NT2/D1 (cell line): ENCODE data around the gene TUBB3.
"Not testable (repeated sequence)": the region's sequence is repeated elsewhere in the genome, so short reads cannot be mapped to it uniquely, and the experiment has no call there.

Experiments used
- DNase-seq: peaks from one replicate; pipeline ENCODE4 v3.0.0-alpha.2; 2011; ENCODE audit warnings: low read depth, low spot score
- H3K27me3 ChIP-seq: 2 replicates; pipeline ENCODE4 v1.6.0; 2011; ENCODE audit warnings: mild to moderate bottlenecking; ENCODE audit not compliant: insufficient read length, insufficient read depth
- H3K36me3 ChIP-seq: 2 replicates; pipeline ENCODE4 v1.6.1; 2011; ENCODE audit warnings: mild to moderate bottlenecking, low read length, mixed read lengths; ENCODE audit not compliant: insufficient read depth, insufficient read length
- H3K4me1 ChIP-seq: 2 replicates; pipeline ENCODE4 v1.5.1; 2011; ENCODE audit not compliant: insufficient read depth, insufficient read length
- H3K4me3 ChIP-seq: 2 replicates; pipeline ENCODE4 v1.5.1; 2011; ENCODE audit warnings: low read depth; ENCODE audit not compliant: insufficient read length
- H3K9ac ChIP-seq: 2 replicates; pipeline ENCODE4 v1.6.0; 2011; ENCODE audit warnings: low read depth; ENCODE audit not compliant: insufficient read length
- H3K9me3 ChIP-seq: 2 replicates; pipeline ENCODE4 v1.5.1; 2011; ENCODE audit warnings: mild to moderate bottlenecking, low read length; ENCODE audit not compliant: insufficient read depth
- SUZ12 ChIP-seq: IDR thresholded peaks from 2 replicates; pipeline ENCODE4 v1.6.1; 2011; ENCODE audit not compliant: insufficient read length, insufficient read depth; ENCODE audit errors: extremely low read depth
- YY1 ChIP-seq: IDR thresholded peaks from 2 replicates; pipeline ENCODE4 v1.6.1; 2011; ENCODE audit not compliant: insufficient read length, insufficient read depth
- ZNF274 ChIP-seq: IDR thresholded peaks from 2 replicates; pipeline ENCODE4 v1.6.1; 2011; ENCODE audit warnings: mild to moderate bottlenecking, low read depth, low read length

TUBB3 gene

DNA sequence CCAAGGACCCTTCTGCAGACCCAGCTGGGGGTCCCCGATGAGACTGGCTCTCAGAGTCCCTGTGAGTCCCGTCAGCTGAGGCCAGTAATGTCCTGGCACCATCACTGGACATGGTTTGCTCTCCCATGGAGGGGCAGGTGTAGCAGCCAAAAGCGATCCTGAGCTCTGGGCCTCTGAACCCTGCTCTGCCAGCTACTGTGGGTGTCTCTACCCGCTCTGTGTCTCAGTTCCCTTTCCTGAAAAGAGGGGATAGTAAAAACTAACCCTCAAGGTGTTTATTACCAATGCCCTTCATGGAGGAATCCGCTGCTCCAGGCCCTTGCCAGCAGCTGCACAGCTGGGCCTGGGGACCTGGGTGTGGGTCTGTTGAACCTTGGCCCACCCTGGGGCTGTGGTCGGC is 8.8 kb downstream of the TUBB3 start:
- no peak overlapping the region for H3K4me3 ChIP-seq
- peaks cover 87% of the 10 kb centered on the region for H3K36me3 ChIP-seq
- DNase-seq: no peak
- no peaks in the 10 kb centered on the region for H3K9me3 ChIP-seq
- no peak overlapping the region for H3K9ac ChIP-seq
- H3K4me1 ChIP-seq: no peaks in the 10 kb centered on the region
- TF ChIP-seq SUZ12: no peak
- TF ChIP-seq ZNF274: no peak
- TF ChIP-seq YY1: no peak
- H3K27me3 ChIP-seq: no peaks in the 10 kb centered on the region

DNA sequence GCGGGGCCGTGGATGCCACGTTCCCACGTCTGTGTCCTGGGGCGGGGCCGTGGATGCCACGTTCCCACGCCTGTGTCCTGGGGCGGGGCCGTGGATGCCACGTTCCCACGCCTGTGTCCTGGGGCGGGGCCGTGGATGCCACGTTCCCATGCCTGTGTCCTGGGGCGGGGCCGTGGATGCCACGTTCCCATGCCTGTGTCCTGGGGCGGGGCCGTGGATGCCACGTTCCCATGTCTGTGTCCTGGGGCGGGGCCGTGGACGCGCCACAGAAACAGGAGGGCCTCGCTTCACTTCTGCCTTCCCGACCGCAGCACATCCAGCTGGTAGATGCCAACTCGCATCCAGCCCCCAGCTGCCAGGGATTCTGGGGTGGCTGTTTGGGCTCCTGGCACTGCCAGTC is 10.9 kb downstream of the TUBB3 start:
- not testable (repeated sequence) for H3K4me3 ChIP-seq, DNase-seq, H3K27me3 ChIP-seq, H3K9ac ChIP-seq, H3K4me1 ChIP-seq, H3K9me3 ChIP-seq
- peaks cover 74% of the 10 kb centered on the region for H3K36me3 ChIP-seq

- Histone ChIP-seq H3K36me3 (peaks cover 65% of the 10 kb centered on the region), H3K9ac (no peak overlapping the region), H3K4me3 (no peak overlapping the region), H3K27me3 (no peaks in the 10 kb centered on the region), H3K9me3 (no peaks in the 10 kb centered on the region), H3K4me1 (peaks cover 2% of the 10 kb centered on the region)
- no peak for TF ChIP-seq YY1
- no peak for TF ChIP-seq SUZ12
- TF ChIP-seq ZNF274: no peak
- DNase-seq: no peak
Observed at GRCh38 chr16:89934611-89935553, 11.7 kb downstream of the TUBB3 start.

GRCh38 chr16:89935620-89936019 is 12.5 kb downstream of the TUBB3 start:
- H3K36me3 ChIP-seq: peaks cover 60% of the 10 kb centered on the region
- not testable (repeated sequence) for H3K9ac ChIP-seq, H3K4me3 ChIP-seq, H3K27me3 ChIP-seq, H3K4me1 ChIP-seq, DNase-seq, H3K9me3 ChIP-seq

DNA sequence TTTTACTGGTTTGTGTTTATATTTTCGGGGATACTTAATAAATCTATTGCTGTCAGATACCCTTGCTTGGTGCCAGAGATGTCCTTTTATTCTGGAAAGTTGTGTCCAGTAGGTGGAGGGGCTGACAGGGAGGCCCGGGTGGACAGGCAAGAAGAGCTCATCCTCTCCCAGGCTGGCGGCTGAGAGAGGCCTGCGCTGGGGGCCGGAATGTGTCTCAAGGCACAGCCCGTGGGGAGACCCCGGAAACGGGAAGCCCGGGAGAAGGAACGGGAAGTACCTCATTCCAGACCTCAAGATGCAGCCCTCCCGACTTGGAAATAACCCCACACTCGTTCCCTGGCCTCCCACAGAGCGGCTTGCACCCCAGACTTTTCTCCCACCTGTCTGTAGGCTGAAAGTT is 12.9 kb downstream of the TUBB3 start:
- H3K4me3 ChIP-seq: no peak overlapping the region
- H3K9me3 ChIP-seq: no peaks in the 10 kb centered on the region
- H3K27me3 ChIP-seq: no peaks in the 10 kb centered on the region
- H3K4me1 ChIP-seq: peaks cover 2% of the 10 kb centered on the region
- H3K36me3 ChIP-seq: peaks cover 58% of the 10 kb centered on the region
- TF ChIP-seq SUZ12 (no peak), YY1 (no peak), ZNF274 (no peak)
- no peak overlapping the region for H3K9ac ChIP-seq
- DNase-seq: no peak

DNA sequence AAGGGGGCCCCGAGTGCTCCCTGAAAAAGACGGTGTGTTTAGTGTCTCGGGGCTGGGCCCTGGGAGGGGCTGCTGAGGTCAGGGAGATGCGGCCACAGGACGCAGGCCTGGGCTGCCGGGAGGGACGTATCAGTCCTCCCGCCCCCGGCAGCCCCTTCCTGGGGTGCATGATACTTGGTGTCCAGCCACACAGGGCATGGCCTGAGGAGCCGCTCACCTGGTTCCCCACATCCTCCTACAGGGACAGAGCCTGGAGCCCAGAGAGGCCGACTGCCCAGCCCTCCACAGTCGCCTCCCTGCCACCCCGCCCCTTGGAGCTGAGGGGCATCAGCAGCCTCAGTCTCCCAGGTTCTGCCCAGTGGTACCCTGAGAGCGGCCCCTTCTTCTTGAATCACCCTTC is 13.4 kb downstream of the TUBB3 start:
- DNase-seq: no peak
- peaks cover 2% of the 10 kb centered on the region for H3K4me1 ChIP-seq
- no peak overlapping the region for H3K9ac ChIP-seq
- peaks cover 53% of the 10 kb centered on the region for H3K36me3 ChIP-seq
- H3K27me3 ChIP-seq: no peaks in the 10 kb centered on the region
- no peak for TF ChIP-seq SUZ12
- no peak for TF ChIP-seq YY1
- no peak for TF ChIP-seq ZNF274
- no peak overlapping the region for H3K4me3 ChIP-seq
- H3K9me3 ChIP-seq: no peaks in the 10 kb centered on the region

DNA sequence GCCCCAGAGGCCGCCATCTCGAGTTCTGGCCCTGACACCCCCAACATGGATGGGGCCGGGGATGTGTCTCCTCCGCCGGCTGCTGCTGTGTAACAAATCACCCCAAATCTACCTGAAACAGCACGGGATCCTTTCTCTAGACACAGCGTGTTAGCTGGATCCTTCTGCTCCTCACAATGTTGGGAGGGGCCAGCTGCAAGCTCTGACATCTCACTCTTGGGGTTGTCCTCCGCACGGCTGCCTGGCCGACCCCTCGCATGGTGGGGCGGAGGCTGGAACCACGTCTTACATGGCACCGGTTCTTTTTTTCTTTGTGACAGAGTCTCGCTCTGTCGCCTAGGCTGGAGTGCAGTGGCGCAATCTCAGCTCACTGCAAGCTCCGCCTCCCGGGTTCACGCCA is 13.8 kb downstream of the TUBB3 start:
- peaks cover 2% of the 10 kb centered on the region for H3K4me1 ChIP-seq
- peaks cover 48% of the 10 kb centered on the region for H3K36me3 ChIP-seq
- no peaks in the 10 kb centered on the region for H3K9me3 ChIP-seq
- no peaks in the 10 kb centered on the region for H3K27me3 ChIP-seq
- TF ChIP-seq SUZ12 (no peak), YY1 (no peak), ZNF274 (no peak)
- DNase-seq: no peak
- H3K9ac ChIP-seq: no peak overlapping the region
- H3K4me3 ChIP-seq: no peak overlapping the region
